OCI-LY7 (cell line): ENCODE data around the gene PDSS2. TPM values are rescaled to one million over a fixed set of nuclear protein-coding genes. Genes with fewer than 3 reads are reported as not detected.

ENCODE experiments used
- BruUV-seq: library from RNA; stranded (reverse); fragments of 400-500 nt; replicated peaks from 2 replicates; lab custom pipeline; 2021; lab: Mats Ljungman, UMichigan
- CTCF ChIA-PET: fragments of 300-600 bp; sonication (Branson Sonifier 250); formaldehyde crosslinking; loops from one replicate; lab custom pipeline; 2022; ENCODE audit warnings: antibody characterized with exemption; ENCODE audit not compliant: unreplicated experiment; lab: Charles Lee
- POLR2A ChIA-PET: fragments of 300-600 bp; sonication (Branson Sonifier 250); formaldehyde crosslinking; loops from one replicate; lab custom pipeline; 2022; ENCODE audit warnings: antibody characterized with exemption; lab: Charles Lee
- DNase-seq: peaks from one replicate; pipeline ENCODE4 v3.0.0-alpha.2; 2015; ENCODE audit warnings: low spot score
- H2AFZ ChIP-seq: fragments of 200-600 bp; sonication (generic), shearing (Covaris generic); 2 replicates; pipeline ENCODE4 v1.6.1; 2014; ENCODE audit warnings: mild to moderate bottlenecking, antibody characterized with exemption, low read length, moderate library complexity
- H3K27ac ChIP-seq: fragments of 200-600 bp; sonication (generic); 2 replicates; pipeline ENCODE4 v1.5.1; 2014; ENCODE audit warnings: mixed run types, low read depth, mild to moderate bottlenecking, moderate library complexity, low read length, inconsistent platforms; ENCODE audit not compliant: poor library complexity, severe bottlenecking
- H3K36me3 ChIP-seq: fragments of 200-600 bp; sonication (generic); 2 replicates; pipeline ENCODE4 v1.6.1; 2014; ENCODE audit warnings: mild to moderate bottlenecking, antibody characterized with exemption, low read length, moderate library complexity, mixed read lengths; ENCODE audit not compliant: insufficient read depth
- H3K4me1 ChIP-seq: fragments of 200-600 bp; sonication (generic); 2 replicates; pipeline ENCODE4 v1.5.1; 2014; ENCODE audit warnings: mild to moderate bottlenecking, low read length; ENCODE audit not compliant: insufficient read depth, poor library complexity, severe bottlenecking
- H3K4me2 ChIP-seq: fragments of 200-600 bp; sonication (generic); 2 replicates; pipeline ENCODE4 v1.6.1; 2014; ENCODE audit warnings: mild to moderate bottlenecking, low read length
- H3K4me3 ChIP-seq: fragments of 200-600 bp; sonication (generic); 2 replicates; pipeline ENCODE4 v1.5.1; 2014; ENCODE audit warnings: mild to moderate bottlenecking, low read depth, low read length; ENCODE audit not compliant: poor library complexity, severe bottlenecking
- H3K79me2 ChIP-seq: fragments of 200-600 bp; sonication (generic); 2 replicates; pipeline ENCODE4 v1.6.1; 2016; ENCODE audit warnings: low read depth, mild to moderate bottlenecking, low read length, moderate library complexity, mixed read lengths; ENCODE audit not compliant: insufficient read depth
- H3K9me2 ChIP-seq: fragments of 200-600 bp; sonication (generic); 2 replicates; pipeline ENCODE4 v1.6.1; 2016; ENCODE audit warnings: mild to moderate bottlenecking, low read length, mixed read lengths; ENCODE audit not compliant: insufficient read depth
- H3K9me3 ChIP-seq: fragments of 200-600 bp; sonication (generic); 2 replicates; pipeline ENCODE4 v1.6.1; 2014; ENCODE audit warnings: mild to moderate bottlenecking, mixed run types, low read length, mixed read lengths
- H4K20me1 ChIP-seq: fragments of 200-600 bp; sonication (generic); 2 replicates; pipeline ENCODE4 v1.6.1; 2014; ENCODE audit warnings: mild to moderate bottlenecking, antibody characterized with exemption, low read length, moderate library complexity, mixed read lengths; ENCODE audit not compliant: insufficient read depth
- CTCF ChIP-seq: fragments of 200-600 bp; sonication (generic); conservative IDR thresholded peaks from 2 replicates; pipeline ENCODE4 v1.5.1; 2014; ENCODE audit warnings: mild to moderate bottlenecking, antibody characterized with exemption, low read length, moderate library complexity, mixed read lengths
- EZH2phosphoT487 ChIP-seq: fragments of 200-600 bp; sonication (generic); IDR thresholded peaks from 2 replicates; pipeline ENCODE4 v1.6.1; 2018; ENCODE audit warnings: low read depth, borderline replicate concordance, mild to moderate bottlenecking, mixed run types, antibody characterized with exemption, low read length, moderate library complexity, mixed read lengths
- intact Hi-C: fragments of 100-400 bp; cut with micrococcal nuclease; formaldehyde crosslinking; loops from one replicate; pipeline ENCODE4 v1.10.0; 2022; ENCODE audit not compliant: unreplicated experiment
- total RNA-seq, 2 experiments: library from RNA; depleted of rRNA in 1 of 2; stranded (reverse); fragments of >200 nt in 1 of 2; shearing (Covaris generic) in 1 of 2; gene quantifications; 2 replicates each; pipeline ENCODE4 v1.2.3, GENCODE V29; 2014 to 2022

The PDSS2 gene
- total RNA-seq, 2 experiments from 2014 or later, result 14.7 to 24.9 TPM

DNA sequence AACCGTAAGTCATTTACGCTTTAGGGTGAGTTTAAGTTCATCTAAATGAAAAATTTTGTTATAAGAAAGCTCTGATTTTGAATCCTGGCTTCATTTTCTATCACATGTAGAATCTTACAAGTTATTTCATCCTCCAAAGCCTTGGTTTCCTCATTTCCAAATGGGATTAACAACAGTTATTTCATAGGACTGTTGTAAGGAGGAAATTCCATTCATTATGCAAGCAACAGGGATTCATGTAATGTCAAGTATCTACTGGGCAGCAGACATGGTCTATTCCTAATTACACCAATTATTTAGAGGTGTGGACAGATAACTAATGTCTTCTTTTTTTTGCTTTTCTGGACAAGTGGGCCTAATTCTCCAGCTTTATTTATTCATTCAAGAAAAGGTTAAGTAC is 154.0 kb downstream of the PDSS2 start:
- H3K79me2 ChIP-seq, result no peaks in the 10 kb centered on the region
- H3K9me2 ChIP-seq, result no peaks in the 10 kb centered on the region
- H3K27ac ChIP-seq, result no peak overlapping the region
- H3K4me2 ChIP-seq, result no peak overlapping the region
- no peaks in the 10 kb centered on the region for H4K20me1 ChIP-seq
- ChIA-PET CTCF (no interaction called here), POLR2A (interaction anchor here (0.7 kb wide), 1 partner anchor 430 kb away, joined by 3 read pairs; no protein-coding TSS in a partner anchor)
- BruUV-seq, result no TSS peak
- H3K9me3 ChIP-seq, result no peaks in the 10 kb centered on the region
- intact Hi-C loops, result no loop called here
- H3K4me3 ChIP-seq, result no peak overlapping the region
- no peak overlapping the region for H2AFZ ChIP-seq
- no peaks in the 10 kb centered on the region for H3K36me3 ChIP-seq
- no peaks in the 10 kb centered on the region for H3K4me1 ChIP-seq
- no peak for TF ChIP-seq EZH2phosphoT487
- TF ChIP-seq CTCF, result no peak
- no peak for DNase-seq

DNA sequence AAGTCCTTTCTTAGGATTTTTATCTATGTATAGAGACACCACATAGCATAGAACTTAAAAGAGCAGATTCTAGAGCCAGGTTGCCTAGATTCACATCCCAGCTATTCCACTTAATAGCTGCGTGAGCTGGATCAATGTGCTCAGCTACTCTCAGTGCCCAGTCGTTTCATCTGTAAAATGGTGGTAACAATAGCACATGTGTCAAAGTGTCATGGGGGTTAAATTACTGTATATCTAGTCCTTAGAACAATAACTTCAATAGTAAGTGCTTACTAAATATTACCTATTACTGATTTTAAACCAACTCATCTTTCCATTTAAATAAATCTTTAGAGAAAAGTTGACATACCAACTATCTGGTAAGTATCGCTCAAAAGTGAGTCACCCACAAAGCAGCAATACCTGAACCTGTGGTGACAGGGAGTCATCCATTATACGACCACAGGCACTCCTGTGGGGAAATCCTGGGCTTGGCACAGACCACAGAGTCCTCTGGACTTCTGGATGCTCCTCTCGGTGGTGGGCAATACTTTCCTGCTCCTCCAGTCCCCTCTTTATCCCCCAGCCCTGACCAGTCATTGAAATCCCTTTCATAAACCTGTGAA is 154.8 kb downstream of the PDSS2 start:
- Histone ChIP-seq H2AFZ (no peak overlapping the region), H3K36me3 (no peaks in the 10 kb centered on the region), H3K79me2 (no peaks in the 10 kb centered on the region), H3K9me2 (no peaks in the 10 kb centered on the region), H3K4me3 (no peak overlapping the region), H3K27ac (no peak overlapping the region), H3K4me1 (no peaks in the 10 kb centered on the region), H3K9me3 (no peaks in the 10 kb centered on the region), H4K20me1 (no peaks in the 10 kb centered on the region), H3K4me2 (no peak overlapping the region)
- ChIA-PET POLR2A (interaction anchor here (0.5 kb wide), 1 partner anchor 954 kb away, joined by 3 read pairs; no protein-coding TSS in a partner anchor), CTCF (no interaction called here)
- TF ChIP-seq EZH2phosphoT487 (no peak), CTCF (no peak)
- no TSS peak for BruUV-seq
- intact Hi-C loops, result no loop called here
- DNase-seq, result no peak

DNA sequence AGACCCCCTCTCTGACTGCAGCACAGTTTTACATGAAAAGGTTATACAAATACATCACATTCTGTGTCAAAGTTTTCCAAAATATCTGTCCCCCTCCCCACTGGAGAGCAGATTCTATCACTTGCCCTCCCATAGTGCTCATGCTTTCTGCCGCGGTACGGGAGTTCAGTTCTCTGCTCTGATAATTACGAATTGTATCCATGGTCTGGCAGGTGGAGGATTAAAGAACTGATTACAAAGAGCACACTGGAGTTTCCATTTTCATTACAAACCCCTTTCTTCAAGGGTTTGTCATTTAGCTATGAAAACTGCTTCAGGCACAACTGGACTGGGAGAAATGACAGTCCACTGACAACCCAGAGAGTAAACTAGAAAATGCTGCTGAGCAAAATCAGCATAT is 166.0 kb downstream of the PDSS2 start:
- Histone ChIP-seq H2AFZ (no peak overlapping the region), H4K20me1 (no peaks in the 10 kb centered on the region), H3K9me2 (no peaks in the 10 kb centered on the region), H3K4me2 (no peak overlapping the region), H3K4me1 (peaks cover 9% of the 10 kb centered on the region), H3K36me3 (no peaks in the 10 kb centered on the region), H3K9me3 (no peaks in the 10 kb centered on the region), H3K27ac (no peak overlapping the region), H3K4me3 (no peak overlapping the region), H3K79me2 (no peaks in the 10 kb centered on the region)
- intact Hi-C loops, result no loop called here
- CTCF ChIA-PET, result no interaction called here
- BruUV-seq, result no TSS peak
- no peak for DNase-seq
- no peak for TF ChIP-seq EZH2phosphoT487
- no peak for TF ChIP-seq CTCF
- POLR2A ChIA-PET, result interaction anchor here (0.7 kb wide), 1 partner anchor 23 kb away, joined by 3 read pairs; no protein-coding TSS in a partner anchor
